Measurements from ENCODE around the gene KCNJ1. TPM values are rescaled to one million over a fixed set of nuclear protein-coding genes. Genes with fewer than 3 reads are reported as not detected.

The KCNJ1 gene
- total and polyA plus RNA-seq, 5 donors = 0.09 to 0.17 TPM; not detected in 3

DNA sequence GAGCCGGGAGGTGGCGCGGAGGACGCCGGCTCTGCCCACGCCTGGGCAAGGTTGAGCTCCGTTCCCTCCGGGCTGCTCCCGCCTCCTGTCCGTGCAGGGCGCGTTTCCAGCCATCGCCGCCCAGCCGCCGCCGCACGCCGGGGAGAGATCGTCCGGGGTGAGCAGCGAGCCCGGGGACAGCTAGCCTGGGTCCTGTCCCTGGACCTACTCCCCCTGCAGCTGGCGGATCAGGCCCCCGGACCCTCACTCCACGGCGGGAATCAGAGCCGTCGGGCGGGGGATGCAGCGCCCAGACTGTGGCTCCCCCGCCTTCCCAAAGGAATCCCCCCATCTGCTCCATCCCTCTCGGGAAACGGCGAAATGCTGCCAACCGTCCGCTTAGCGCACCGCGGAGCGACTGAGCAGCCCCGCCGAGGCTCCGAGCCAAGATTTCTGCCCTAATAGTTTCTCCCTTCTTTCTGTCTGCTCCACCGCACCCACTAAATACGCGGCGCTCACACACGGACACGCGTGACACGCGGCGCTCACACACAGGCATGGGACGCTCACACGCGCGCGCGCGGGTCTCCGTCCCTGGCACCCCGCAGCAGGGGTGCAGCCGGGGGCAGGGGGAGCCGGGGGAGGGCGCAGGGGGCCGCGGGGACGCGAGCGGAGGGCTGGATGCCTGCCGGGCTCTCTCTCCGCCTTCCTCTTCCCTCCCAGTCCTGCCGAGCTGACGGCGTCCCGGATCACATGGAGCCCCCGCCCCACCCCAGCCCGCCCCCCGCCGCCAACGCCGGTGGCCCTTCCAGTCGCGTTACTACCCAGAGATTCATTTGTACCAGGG, 23.7 kb upstream of the KCNJ1 start, which contains the start of gene KCNJ5:
TSS of gene KCNJ5 (plus strand) at position 814 of the 826 bp plus-strand sequence. CDS start 19,918 bp downstream, outside the sequence.
- intact Hi-C loops (cut with DNase I) = no loop called here
- DNase-seq = peak; percentile 47 to 81 (median 78)
- Histone ChIP-seq H3K4me3 (ENCODE audit: low read length) (peak within 1 kb of the TSS; percentile 30), H3K27ac (ENCODE audit: low read length) (peak within 1 kb of the TSS; percentile 90), H3K9me3 (ENCODE audit: control insufficient read depth, low read length) (no peaks in the 10 kb centered on the region), H3K27me3 (ENCODE audit: control insufficient read depth, insufficient read depth) (no peaks in the 10 kb centered on the region), H3K4me1 (ENCODE audit: control insufficient read depth, insufficient read depth, low read length) (peaks cover 2% of the 10 kb centered on the region)
- ATAC-seq = peak; percentile 52 to 61
- WGBS = under 1% methylated on average over 85 of the region's 85 CpGs

DNA sequence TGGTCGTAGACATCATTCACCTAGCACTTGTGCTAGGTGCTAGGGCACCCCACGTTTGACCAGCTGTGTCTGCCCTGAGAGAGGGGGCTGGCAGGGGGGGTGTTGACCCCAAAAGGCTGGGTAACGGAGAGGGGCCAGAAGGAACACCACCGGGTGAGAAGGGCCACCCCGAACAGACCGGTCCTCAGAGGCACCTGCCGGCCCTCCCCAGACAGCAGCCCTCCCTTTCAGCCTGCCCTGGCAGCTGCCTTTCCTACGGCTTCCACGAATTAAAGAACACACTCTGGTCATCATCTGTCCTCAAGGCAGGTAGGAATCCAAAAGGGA, 23.1 kb upstream of the KCNJ1 start:
- WGBS = 33% methylated on average over 9 of the region's 9 CpGs
- no peaks in the 10 kb centered on the region for H3K9me3 ChIP-seq (ENCODE audit: control insufficient read depth, low read length)
- H3K4me3 ChIP-seq (ENCODE audit: low read length) = no peak overlapping the region
- H3K27me3 ChIP-seq (ENCODE audit: control insufficient read depth, insufficient read depth) = no peaks in the 10 kb centered on the region
- DNase-seq = no peak
- no peak for ATAC-seq
- H3K27ac ChIP-seq (ENCODE audit: low read length) = no peak overlapping the region
- intact Hi-C loops (cut with DNase I) = no loop called here
- peaks cover 2% of the 10 kb centered on the region for H3K4me1 ChIP-seq (ENCODE audit: control insufficient read depth, insufficient read depth, low read length)

DNA sequence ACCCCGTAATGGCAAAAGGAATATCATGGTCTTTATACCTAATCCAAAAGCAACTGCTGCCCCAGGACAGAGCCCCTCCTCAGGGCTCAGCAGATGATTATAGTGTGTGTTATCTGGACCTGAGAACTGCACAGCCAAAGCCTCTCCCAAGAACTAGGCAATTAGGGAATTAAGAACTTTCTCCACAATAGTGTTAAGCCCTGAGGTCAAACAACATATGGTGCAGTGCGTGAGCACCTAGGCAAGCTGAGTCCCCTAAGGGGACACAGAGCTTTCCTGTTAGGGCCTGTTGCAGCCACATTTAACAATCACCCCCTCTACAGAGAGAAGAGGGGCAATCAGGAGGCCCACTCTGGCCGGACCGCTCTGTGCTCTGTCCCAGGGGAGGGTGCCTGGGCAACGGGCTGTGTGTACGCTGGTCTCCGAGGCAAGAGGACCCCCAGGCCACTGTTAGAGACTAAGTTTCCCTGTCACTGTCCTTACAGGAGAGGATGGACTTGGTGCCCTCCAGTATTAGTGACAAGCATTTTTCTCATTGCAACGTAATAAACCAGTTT, 22.6 kb upstream of the KCNJ1 start:
- Histone ChIP-seq H3K4me1 (ENCODE audit: control insufficient read depth, insufficient read depth, low read length) (peaks cover 2% of the 10 kb centered on the region), H3K9me3 (ENCODE audit: control insufficient read depth, low read length) (no peaks in the 10 kb centered on the region), H3K4me3 (ENCODE audit: low read length) (no peak overlapping the region), H3K27ac (ENCODE audit: low read length) (no peak overlapping the region), H3K27me3 (ENCODE audit: control insufficient read depth, insufficient read depth) (no peaks in the 10 kb centered on the region)
- intact Hi-C loops (cut with DNase I) = no loop called here
- ATAC-seq (no peak), DNase-seq (no peak)
- WGBS = 77% methylated on average over 8 of the region's 8 CpGs

DNA sequence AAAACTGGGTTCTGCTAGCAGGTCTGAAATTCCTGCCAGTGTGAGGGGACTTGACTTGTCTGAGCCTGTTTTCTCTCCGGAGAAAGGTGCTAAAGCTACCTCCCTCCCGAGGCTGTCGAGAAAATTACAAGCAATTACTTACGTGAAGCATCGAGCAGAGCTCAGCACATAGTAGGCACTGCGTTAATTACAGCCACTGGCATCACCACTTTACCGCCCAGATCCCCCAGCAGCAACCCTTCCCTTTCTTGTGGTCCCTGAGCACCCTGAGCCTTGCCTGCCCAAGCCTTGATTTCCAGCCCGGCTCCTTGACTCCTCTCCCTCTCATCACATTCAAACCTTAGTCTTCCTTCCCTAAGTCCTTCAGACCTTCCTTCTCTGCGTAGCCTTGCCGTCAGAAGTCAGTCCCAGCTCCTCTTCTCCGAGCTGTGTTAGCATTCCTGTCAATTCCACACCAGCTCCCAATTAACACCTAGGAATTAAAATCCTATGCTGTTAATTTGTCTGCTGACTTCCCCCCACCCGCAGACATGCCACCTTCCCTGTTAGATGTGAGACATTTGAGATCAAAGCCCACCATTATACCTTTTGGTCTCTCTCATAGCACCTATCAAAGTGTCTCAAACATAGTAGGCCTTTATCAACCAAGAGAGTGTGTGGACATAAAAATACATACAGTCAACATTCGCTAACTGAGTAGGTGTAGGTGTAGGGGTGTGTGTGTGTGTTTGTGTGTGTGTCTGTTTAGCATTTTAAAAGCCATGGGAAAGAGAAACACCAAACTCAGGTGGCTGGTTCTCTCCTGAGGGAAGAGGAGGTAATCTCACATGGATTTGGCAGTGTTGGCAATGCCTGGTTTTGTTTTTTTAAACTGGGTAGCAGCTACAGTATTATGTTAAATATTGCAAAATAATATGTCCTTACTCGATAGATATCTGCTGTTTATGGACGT, 21.2 kb upstream of the KCNJ1 start:
- Histone ChIP-seq H3K4me3 (ENCODE audit: low read length) (no peak overlapping the region), H3K9me3 (ENCODE audit: control insufficient read depth, low read length) (no peaks in the 10 kb centered on the region), H3K4me1 (ENCODE audit: control insufficient read depth, insufficient read depth, low read length) (no peaks in the 10 kb centered on the region), H3K27me3 (ENCODE audit: control insufficient read depth, insufficient read depth) (no peaks in the 10 kb centered on the region), H3K27ac (ENCODE audit: low read length) (no peak overlapping the region)
- no peak for ATAC-seq
- 82% methylated on average over 15 of the region's 15 CpGs for WGBS
- intact Hi-C loops (cut with DNase I) = no loop called here
- no peak for DNase-seq

DNA sequence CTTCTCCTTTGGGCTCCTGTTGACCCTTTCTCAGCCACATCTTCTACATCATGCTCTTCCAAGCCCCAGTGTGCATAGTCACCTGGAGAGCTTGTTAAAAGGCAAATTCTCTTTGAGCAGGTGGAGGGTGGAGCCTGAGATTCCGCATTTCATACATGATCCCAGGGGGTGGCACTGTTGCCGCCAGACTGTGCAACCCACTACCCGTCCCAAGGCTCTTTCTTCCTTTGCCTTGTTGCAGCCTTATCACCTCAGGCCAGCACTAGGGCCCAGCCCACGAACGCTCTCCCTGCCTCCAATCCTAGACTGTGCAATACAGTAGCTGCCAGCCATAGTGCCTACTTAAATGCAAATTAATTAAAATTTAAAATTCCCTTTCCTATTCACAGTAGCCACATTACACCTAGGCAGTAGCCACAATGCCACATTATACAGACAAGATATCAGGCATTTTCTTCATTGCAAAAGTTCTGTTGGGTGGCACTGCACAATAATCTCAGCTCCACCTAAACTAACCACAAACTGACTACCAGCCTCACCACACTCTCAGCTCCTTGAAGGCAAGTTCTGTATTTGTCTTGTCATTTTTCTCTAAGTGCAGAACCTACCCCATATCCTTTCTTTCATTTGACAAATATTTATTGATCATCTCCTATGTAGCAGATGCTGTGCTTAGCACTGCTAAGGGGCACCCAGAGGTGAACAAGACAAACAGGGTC, 19.5 kb upstream of the KCNJ1 start:
- intact Hi-C loops (cut with DNase I) = no loop called here
- Histone ChIP-seq H3K9me3 (ENCODE audit: control insufficient read depth, low read length) (no peaks in the 10 kb centered on the region), H3K4me1 (ENCODE audit: control insufficient read depth, insufficient read depth, low read length) (no peaks in the 10 kb centered on the region), H3K27me3 (ENCODE audit: control insufficient read depth, insufficient read depth) (no peaks in the 10 kb centered on the region), H3K4me3 (ENCODE audit: low read length) (no peak overlapping the region), H3K27ac (ENCODE audit: low read length) (no peak overlapping the region)
- DNase-seq (no peak), ATAC-seq (peak in 1 of 2 donors; percentile 22)
- WGBS = 54% methylated on average over 5 of the region's 5 CpGs

DNA sequence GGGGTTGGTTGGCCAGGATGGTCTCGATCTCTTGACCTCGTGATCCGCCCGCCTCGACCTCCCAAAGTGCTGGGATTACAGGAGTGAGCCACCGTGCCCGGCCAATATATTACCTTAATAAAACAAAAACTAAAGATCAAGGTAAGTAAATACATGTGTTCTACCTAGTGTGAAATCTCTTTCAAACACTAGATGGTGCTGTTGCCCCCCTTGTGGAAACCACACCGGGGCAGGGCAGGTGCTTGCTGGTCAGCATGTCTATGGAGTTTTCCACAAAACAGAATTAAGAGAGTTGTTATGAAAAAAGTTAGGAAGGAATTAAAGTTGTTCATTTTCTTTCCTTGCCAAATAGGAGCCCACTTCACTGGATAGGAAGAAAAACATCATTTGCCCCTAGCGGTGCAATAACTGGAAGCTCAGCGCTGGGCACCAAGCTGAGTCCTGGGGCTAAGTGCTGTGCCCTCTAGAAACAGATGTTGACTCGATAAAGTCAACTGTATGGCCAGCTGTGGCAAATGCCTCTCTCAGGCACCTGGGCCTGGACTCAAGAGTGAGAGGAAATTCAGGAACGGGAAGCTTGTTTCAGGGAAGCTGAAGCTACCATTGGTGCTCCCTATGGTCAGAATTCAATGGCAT, 17.7 kb upstream of the KCNJ1 start:
- Histone ChIP-seq H3K4me1 (ENCODE audit: control insufficient read depth, insufficient read depth, low read length) (no peaks in the 10 kb centered on the region), H3K9me3 (ENCODE audit: control insufficient read depth, low read length) (no peaks in the 10 kb centered on the region), H3K4me3 (ENCODE audit: low read length) (no peak overlapping the region), H3K27me3 (ENCODE audit: control insufficient read depth, insufficient read depth) (no peaks in the 10 kb centered on the region), H3K27ac (ENCODE audit: low read length) (no peak overlapping the region)
- DNase-seq (peak in 2 of 3 donors; percentile 48 to 61), ATAC-seq (peak; percentile 67 to 77)
- intact Hi-C loops (cut with DNase I) = loop anchor here (2.0 to 5.0 kb wide), 2 partner anchors 72 kb away; no protein-coding TSS in a partner anchor
- 27% methylated on average over 12 of the region's 12 CpGs for WGBS

DNA sequence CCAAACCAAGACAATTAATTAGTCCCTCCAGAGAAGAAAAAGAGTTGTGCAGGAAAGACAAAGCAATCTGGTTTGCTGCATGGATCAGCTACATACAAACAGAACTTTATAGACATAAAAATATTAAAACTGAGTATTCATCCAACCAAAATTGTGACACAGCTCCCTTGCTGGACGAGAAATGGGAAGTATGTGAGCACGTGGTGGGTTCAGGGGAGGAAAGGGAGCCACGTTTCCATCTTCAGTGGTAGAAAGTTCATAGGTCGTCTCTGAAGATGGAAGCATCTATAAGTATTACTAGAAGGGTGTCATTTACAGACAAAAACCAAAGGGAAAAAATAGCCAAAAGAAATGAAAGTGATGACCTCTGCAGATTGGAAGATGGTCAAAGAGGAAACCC, 17.0 kb upstream of the KCNJ1 start:
- Histone ChIP-seq H3K9me3 (ENCODE audit: control insufficient read depth, low read length) (no peaks in the 10 kb centered on the region), H3K27me3 (ENCODE audit: control insufficient read depth, insufficient read depth) (no peaks in the 10 kb centered on the region), H3K27ac (ENCODE audit: low read length) (no peak overlapping the region), H3K4me3 (ENCODE audit: low read length) (no peak overlapping the region), H3K4me1 (ENCODE audit: control insufficient read depth, insufficient read depth, low read length) (no peaks in the 10 kb centered on the region)
- ATAC-seq (no peak), DNase-seq (no peak)
- WGBS = 43% methylated on average over 4 of the region's 4 CpGs
- intact Hi-C loops (cut with DNase I) = loop anchor here (2.0 to 5.0 kb wide), 2 partner anchors 73 kb away; no protein-coding TSS in a partner anchor

DNA sequence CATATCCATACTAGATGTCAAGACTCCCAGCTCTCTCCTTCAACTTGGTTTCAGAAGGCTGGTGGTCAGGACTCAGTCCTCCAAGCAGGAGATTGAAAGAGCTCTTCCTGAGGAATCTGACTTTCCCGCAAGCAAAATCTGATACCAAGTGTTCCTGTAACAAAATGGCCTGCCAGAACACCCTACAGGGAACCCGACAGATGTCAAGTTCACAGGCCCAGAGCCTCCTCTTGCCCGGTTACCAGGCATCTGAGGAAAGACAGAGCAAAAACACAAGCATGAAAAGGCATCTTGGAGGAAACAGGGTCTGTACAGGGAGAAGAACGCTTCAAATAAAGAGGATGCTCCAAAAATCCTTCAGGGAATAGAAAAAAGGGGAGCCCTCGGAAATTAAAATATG, 15.4 kb upstream of the KCNJ1 start:
- ATAC-seq (no peak), DNase-seq (no peak)
- Histone ChIP-seq H3K9me3 (ENCODE audit: control insufficient read depth, low read length) (no peaks in the 10 kb centered on the region), H3K27ac (ENCODE audit: low read length) (no peak overlapping the region), H3K27me3 (ENCODE audit: control insufficient read depth, insufficient read depth) (no peaks in the 10 kb centered on the region), H3K4me3 (ENCODE audit: low read length) (no peak overlapping the region), H3K4me1 (ENCODE audit: control insufficient read depth, insufficient read depth, low read length) (no peaks in the 10 kb centered on the region)
- 75% methylated on average over 5 of the region's 5 CpGs for WGBS
- intact Hi-C loops (cut with DNase I) = loop anchor here in 1 of 4 donors (5.0 kb wide), 1 partner anchor 75 kb away; no protein-coding TSS in a partner anchor

DNA sequence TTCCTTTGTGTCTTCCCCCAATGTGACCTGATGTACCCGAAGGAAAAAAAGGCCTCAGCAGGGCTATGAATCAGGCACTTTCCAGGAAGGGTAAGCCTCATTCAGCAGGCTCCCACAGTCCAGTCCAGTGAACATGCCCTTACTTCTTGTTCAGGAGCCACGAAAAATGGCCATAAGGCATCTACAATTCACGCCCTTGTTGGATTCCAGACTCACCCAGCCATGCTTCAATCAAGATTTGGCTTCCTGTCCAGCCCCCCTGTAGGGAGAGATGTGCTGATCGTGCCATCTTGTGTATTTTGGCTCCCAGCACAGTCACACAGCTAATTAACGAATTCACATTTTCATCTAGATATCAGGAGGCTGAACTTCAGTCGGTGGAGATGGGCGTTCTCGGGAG, 14.1 kb upstream of the KCNJ1 start:
- no peak overlapping the region for H3K27ac ChIP-seq (ENCODE audit: low read length)
- H3K27me3 ChIP-seq (ENCODE audit: control insufficient read depth, insufficient read depth) = no peaks in the 10 kb centered on the region
- DNase-seq (no peak), ATAC-seq (no peak)
- H3K4me1 ChIP-seq (ENCODE audit: control insufficient read depth, insufficient read depth, low read length) = no peaks in the 10 kb centered on the region
- H3K4me3 ChIP-seq (ENCODE audit: low read length) = no peak overlapping the region
- no peaks in the 10 kb centered on the region for H3K9me3 ChIP-seq (ENCODE audit: control insufficient read depth, low read length)
- intact Hi-C loops (cut with DNase I) = loop anchor here in 1 of 4 donors (5.0 kb wide), 1 partner anchor 76 kb away; no protein-coding TSS in a partner anchor
- 87% methylated on average over 8 of the region's 8 CpGs for WGBS

DNA sequence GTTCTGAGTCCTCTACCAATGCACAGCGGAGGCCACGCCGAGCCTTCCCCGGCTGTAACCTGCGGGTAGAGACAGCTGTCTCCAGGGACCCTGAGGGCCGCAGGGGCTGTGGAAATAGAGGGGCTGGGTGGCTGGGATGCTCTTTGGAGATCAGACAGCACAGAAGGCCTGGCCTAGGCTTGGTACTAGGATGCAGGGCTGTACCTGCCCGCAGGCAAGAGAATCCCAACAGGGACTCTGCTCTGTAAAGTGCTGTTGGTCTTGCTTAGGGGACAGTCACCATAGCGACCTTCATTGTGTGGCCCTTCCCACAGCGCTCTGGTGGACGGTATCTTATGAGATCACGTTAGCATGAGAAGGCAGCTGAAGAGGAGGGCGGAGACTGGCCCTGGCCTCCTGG, 12.7 kb upstream of the KCNJ1 start:
- intact Hi-C loops (cut with DNase I) = loop anchor here in 1 of 4 donors (5.0 kb wide), 1 partner anchor 77 kb away; no protein-coding TSS in a partner anchor
- Histone ChIP-seq H3K4me3 (ENCODE audit: low read length) (no peak overlapping the region), H3K27ac (ENCODE audit: low read length) (no peak overlapping the region), H3K9me3 (ENCODE audit: control insufficient read depth, low read length) (no peaks in the 10 kb centered on the region), H3K4me1 (ENCODE audit: control insufficient read depth, insufficient read depth, low read length) (no peaks in the 10 kb centered on the region), H3K27me3 (ENCODE audit: control insufficient read depth, insufficient read depth) (no peaks in the 10 kb centered on the region)
- no peak for DNase-seq
- 85% methylated on average over 12 of the region's 12 CpGs for WGBS
- ATAC-seq = no peak

Data from right cardiac atrium (tissue), 5 donors.